Spleen (tissue), 11 donors: ENCODE data around the gene SIVA1. TPM values are rescaled to one million over a fixed set of nuclear protein-coding genes. Genes with fewer than 3 reads are reported as not detected.

ENCODE experiments used
- DNase-seq: peaks from one replicate; pipeline ENCODE4 v3.0.0-alpha.2; 2020
- H3K27ac ChIP-seq, 8 donors: fragments of 200-600 bp; sonication (generic) in 7 of 8; 1 replicate in 4 of 8; 2 replicates in 4 of 8; pipeline versions ENCODE4 v1.5.0 to v1.8.0; 2016 to 2021; ENCODE audit warnings: inconsistent platforms in 4 of 8, mild to moderate bottlenecking in 4 of 8, moderate library complexity in 1 of 8
- H3K27me3 ChIP-seq, 7 donors: fragments of 200-600 bp; sonication (generic) in 6 of 7; replicated peaks in 1 of 7; 1 replicate in 4 of 7; 2 replicates in 3 of 7; pipeline versions ENCODE4 v1.5.0 to v1.8.0; 2016 to 2021; ENCODE audit warnings: inconsistent platforms in 3 of 7, mild to moderate bottlenecking in 1 of 7
- H3K36me3 ChIP-seq, 6 donors: fragments of 200-600 bp; sonication (generic) in 5 of 6; 1 replicate in 4 of 6; 2 replicates in 2 of 6; pipeline versions ENCODE4 v1.5.0 to v1.8.0; 2016 to 2021; ENCODE audit warnings: inconsistent platforms in 2 of 6
- H3K4me1 ChIP-seq, 6 donors: fragments of 200-600 bp; sonication (generic) in 5 of 6; 1 replicate in 3 of 6; 2 replicates in 3 of 6; pipeline versions ENCODE4 v1.5.0 to v1.8.0; 2016 to 2021; ENCODE audit warnings: inconsistent platforms in 3 of 6
- H3K4me3 ChIP-seq, 8 donors: fragments of 200-600 bp; sonication (generic) in 7 of 8; 1 replicate in 4 of 8; 2 replicates in 4 of 8; pipeline versions ENCODE4 v1.5.0 to v1.8.0; 2016 to 2021; ENCODE audit warnings: inconsistent platforms in 4 of 8, mild to moderate bottlenecking in 4 of 8, moderate library complexity in 2 of 8
- H3K9me3 ChIP-seq, 8 donors: fragments of 200-600 bp; sonication (generic) in 7 of 8; 1 replicate in 4 of 8; 2 replicates in 4 of 8; pipeline versions ENCODE4 v1.5.0 to v1.8.0; 2016 to 2021; ENCODE audit warnings: inconsistent platforms in 4 of 8
- CTCF ChIP-seq, 11 experiments: fragments of 200-600 bp in 7 of 11; fragments of 450-650 bp in 4 of 11; sonication (generic) in 4 of 11; IDR thresholded peaks in 8 of 11; conservative IDR thresholded peaks in 3 of 11; 1 replicate in 7 of 11; 2 replicates in 4 of 11; pipeline versions ENCODE4 v1.4.0 to v1.8.0; 2016 to 2021; ENCODE audit warnings: antibody characterized with exemption in 11 of 11, inconsistent platforms in 4 of 11, mild to moderate bottlenecking in 1 of 11
- POLR2A ChIP-seq, 3 donors: fragments of 450-650 bp; IDR thresholded peaks; one replicate each; pipeline ENCODE4 v1.5.1; 2017; ENCODE audit warnings: antibody characterized with exemption in 3 of 3, mild to moderate bottlenecking in 1 of 3
- POLR2AphosphoS5 ChIP-seq, 3 donors: sonication (generic); formaldehyde crosslinking; IDR thresholded peaks; one replicate each; pipeline ENCODE4 v1.5.1; 2017; ENCODE audit warnings: antibody characterized with exemption in 3 of 3
- WGBS, 5 donors: extraction: QIAGEN DNeasy Blood & Tissue Kit in 3 of 5; methylation state at CpG; one replicate each; pipeline versions ENCODE4 v1.1.5 to v1.1.7; 2013 to 2018; 5-methylcytosine and 5-hydroxymethylcytosine counted together
- intact Hi-C: fragments of 100-400 bp; cut with DNase I; formaldehyde crosslinking; loops from one replicate; pipeline ENCODE4 v1.15.0; 2023; ENCODE audit warnings: low total_unique reads
- polyA plus RNA-seq, 3 donors: library from polyadenylated mRNA; stranded (reverse); fragments of 200-250 nt; gene quantifications; one replicate each; pipeline ENCODE4 v1.2.1, GENCODE V29; 2013
- total RNA-seq, 7 donors: library from RNA; depleted of rRNA in 3 of 7; stranded (reverse); fragments of >200 nt in 3 of 7; fragmentation: NEBNext Ultra II Directional in 4 of 7; extraction: Animal tissue kit (Norgen Biotek cat#: 25700) in 4 of 7; gene quantifications; one replicate each; pipeline versions ENCODE4 v1.1.0 to v1.2.1, GENCODE V29; 2016 to 2021
- donor health status: healthy with polysubstance abuse.
- donor health status: DM: no; HTN: no; CAD: no; lungs with moderate emphysema.
- donor health status: DM: no; HTN: no; CAD: no.
- donor health status: Bipolar disorder and iron deficiency.
- donor health status: healthy.
- donor health status: DM: no; HTN: no; CAD: no.
- donor health status: DM: yes; HTN: yes; CAD: no.

SIVA1 gene
- total and polyA plus RNA-seq, 10 donors: 56.7 to 226 (median 141) TPM

GRCh38 chr14:104722938-104723650, 29.9 kb upstream of the SIVA1 start:
- 36 to 90% (median 50%) methylated on average over 3 to 26 of the region's 26 CpGs for WGBS, 5 donors
- peak overlapping the region in 2 of 8 donors; percentile 68 to 78 for H3K27ac ChIP-seq

GRCh38 chr14:104723651-104724406, 29.1 kb upstream of the SIVA1 start, which contains the start of gene ADSS1:
Gene ADSS1, plus strand, starts transcription at chr14:104724229. Its CDS starts 42 bp downstream, at chr14:104724271.
- 0 to 1% (median 0%) methylated on average over 6 to 82 of the region's 82 CpGs for WGBS, 5 donors

More at GRCh38 chr14:104722938-104723650, 29.9 kb upstream of the SIVA1 start:
- H3K27me3 ChIP-seq: peaks cover 0 to 11% (median 0%) of the 10 kb centered on the region in 7 donors
- no peak for DNase-seq
- TF ChIP-seq CTCF (IDR thresholded peaks at IDR 0.05 in 8 of 11, conservative IDR thresholded peaks at IDR 0.05 in 3 of 11): no peak
- TF ChIP-seq POLR2A (IDR thresholded peaks at IDR 0.05): no peak
- H3K9me3 ChIP-seq: no peaks in the 10 kb centered on the region
- H3K4me3 ChIP-seq: peak overlapping the region; percentile 57 to 97 (median 78)
- intact Hi-C loops: no loop called here
- peaks cover 0 to 30% (median 11%) of the 10 kb centered on the region in 6 donors for H3K36me3 ChIP-seq
- H3K4me1 ChIP-seq: peaks cover 5 to 43% (median 25%) of the 10 kb centered on the region in 6 donors

GRCh38 chr14:104724407-104724980, 28.5 kb upstream of the SIVA1 start:
- peak overlapping the region in 5 of 8 donors; percentile 57 to 78 (median 68) for H3K27ac ChIP-seq
- peaks cover 5 to 43% (median 25%) of the 10 kb centered on the region in 6 donors for H3K4me1 ChIP-seq
- DNase-seq: no peak
- peaks cover 0 to 16% (median 1%) of the 10 kb centered on the region in 6 donors for H3K36me3 ChIP-seq
- intact Hi-C loops: no loop called here
- H3K4me3 ChIP-seq: peak overlapping the region; percentile 57 to 97 (median 78)
- WGBS, 5 donors: 5 to 14% (median 8%) methylated on average over 16 to 27 of the region's 27 CpGs
- H3K9me3 ChIP-seq: no peaks in the 10 kb centered on the region
- TF ChIP-seq POLR2A (IDR thresholded peaks at IDR 0.05) (no peak), POLR2AphosphoS5 (IDR thresholded peaks at IDR 0.05) (no peak), CTCF (IDR thresholded peaks at IDR 0.05 in 8 of 11, conservative IDR thresholded peaks at IDR 0.05 in 3 of 11) (no peak)
- H3K27me3 ChIP-seq: peaks cover 0 to 11% (median 0%) of the 10 kb centered on the region in 7 donors

More at GRCh38 chr14:104723651-104724406, 29.1 kb upstream of the SIVA1 start, which contains the start of gene ADSS1:
- no peaks in the 10 kb centered on the region for H3K9me3 ChIP-seq
- peaks cover 0 to 23% (median 8%) of the 10 kb centered on the region in 6 donors for H3K36me3 ChIP-seq
- H3K27me3 ChIP-seq: peaks cover 0 to 11% (median 0%) of the 10 kb centered on the region in 7 donors
- TF ChIP-seq POLR2AphosphoS5 (IDR thresholded peaks at IDR 0.05) (peak; percentile 6 to 76 (median 31)), CTCF (IDR thresholded peaks at IDR 0.05 in 8 of 11, conservative IDR thresholded peaks at IDR 0.05 in 3 of 11) (peak; percentile 75 to 99 (median 95)), POLR2A (IDR thresholded peaks at IDR 0.05) (no peak)
- H3K27ac ChIP-seq: peak within 1 kb of the TSS in 5 of 8 donors; percentile 57 to 78 (median 68)
- DNase-seq: peak; percentile 93
- intact Hi-C loops: no loop called here
- peak within 1 kb of the TSS; percentile 57 to 97 (median 78) for H3K4me3 ChIP-seq
- peaks cover 5 to 43% (median 25%) of the 10 kb centered on the region in 6 donors for H3K4me1 ChIP-seq
